ENCODE data around the gene DTL.

DNA sequence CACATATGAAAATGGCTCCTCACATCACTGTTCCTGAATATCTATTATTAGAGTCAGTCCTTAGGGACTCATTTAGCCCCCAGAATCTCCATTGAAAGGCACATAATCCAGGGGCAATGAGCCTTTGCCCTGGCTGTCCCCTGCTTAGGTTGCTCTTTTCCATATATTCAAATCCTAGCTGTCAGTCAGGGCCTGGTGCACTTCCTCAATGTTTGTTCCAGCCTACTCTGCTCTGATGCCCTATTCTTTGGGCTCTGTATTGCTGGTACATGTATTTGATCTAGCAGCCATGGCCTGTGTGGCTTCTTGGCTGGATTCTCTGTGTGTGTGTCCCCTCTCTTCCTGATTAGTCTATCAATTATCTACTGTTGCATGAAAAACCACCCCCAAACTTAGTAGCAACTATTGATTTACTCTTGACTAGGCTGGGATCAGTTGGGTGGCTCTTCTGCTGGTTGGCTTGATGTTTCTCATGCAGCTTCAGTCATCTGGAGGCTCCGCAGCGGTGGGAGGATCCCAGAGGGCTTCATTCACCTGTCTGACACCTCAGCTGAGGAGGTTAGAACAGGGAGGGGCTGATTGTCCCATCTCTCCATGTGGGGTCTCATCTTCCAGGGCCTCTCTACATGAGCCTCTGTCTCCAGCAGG is 107.5 kb downstream of the DTL start:
- TF ChIP-seq CTCF (IDR thresholded peaks at IDR 0.05; ENCODE audit: insufficient read depth, low read length, poor library complexity, severe bottlenecking) (no peak), EZH2phosphoT487 (conservative IDR thresholded peaks at IDR 0.05; ENCODE audit: low read length) (no peak)

Measured in SU-DHL-6 (cell line).